ENCODE data around the gene LAMA5. TPM values are rescaled to one million over a fixed set of nuclear protein-coding genes. Genes with fewer than 3 reads are reported as not detected.

LAMA5 gene
- 154 and 169 TPM in 2 replicates for total RNA-seq

GRCh38 chr20:62367136-62367632, at the start of gene LAMA5:
Gene LAMA5, minus strand, starts transcription at chr20:62367312. Its CDS starts 67 bp downstream, at chr20:62367245.

GRCh38 chr20:62407221-62407992, 40.3 kb upstream of the LAMA5 start, which contains the start of gene CABLES2:
Gene CABLES2, minus strand, starts transcription at chr20:62407285. Its CDS starts 9 bp downstream, at chr20:62407276.

GRCh38 chr20:62386383-62387218, 19.5 kb upstream of the LAMA5 start, which contains the start of gene RPS21:
Gene RPS21, plus strand, starts transcription at chr20:62387103. Its CDS starts 236 bp downstream, at chr20:62387339.

GRCh38 chr20:62302341-62303061, 64.6 kb downstream of the LAMA5 start, which contains the start of gene ADRM1:
Gene ADRM1, plus strand, starts transcription at chr20:62302997. Its CDS starts 572 bp downstream, at chr20:62303569.

Other genes with a start within 250 kb of the LAMA5 start
- 23.2 and 27.3 TPM in 2 replicates for gene LSM14B, start 244.8 kb downstream of the LAMA5 start, total RNA-seq
- 285 and 357 TPM in 2 replicates for gene PSMA7, start 223.9 kb downstream of the LAMA5 start, total RNA-seq
- gene SS18L1, start 223.5 kb downstream of the LAMA5 start, total RNA-seq: 8.7 and 10.7 TPM in 2 replicates
- 10.7 and 14.4 TPM in 2 replicates for gene MTG2, start 184.3 kb downstream of the LAMA5 start, total RNA-seq
- gene HRH3, start 147.0 kb downstream of the LAMA5 start, total RNA-seq: not detected in 2 replicates
- gene OSBPL2, start 128.8 kb downstream of the LAMA5 start, total RNA-seq: 19.5 and 20.3 TPM in 2 replicates
- 108 and 121 TPM in 2 replicates for gene ADRM1, start 64.3 kb downstream of the LAMA5 start, total RNA-seq
- gene RPS21, start 19.8 kb upstream of the LAMA5 start, total RNA-seq: 1,710 and 4,266 TPM in 2 replicates
- gene CABLES2, start 40.0 kb upstream of the LAMA5 start, total RNA-seq: 2.6 and 3.4 TPM in 2 replicates
- gene RBBP8NL, start 60.2 kb upstream of the LAMA5 start, total RNA-seq: not detected in 2 replicates
- 0.32 TPM in 1 of 2 replicates, not detected in the other for gene GATA5, start 108.7 kb upstream of the LAMA5 start, total RNA-seq

All from cardiac atrium fibroblast (primary cell).